ENCODE measurements around the gene TRAF4. TPM values are rescaled to one million over a fixed set of nuclear protein-coding genes. Genes with fewer than 3 reads are reported as not detected.

TRAF4 gene
- total and polyA plus RNA-seq, 9 of the 15 experiments (the other 6 are each of a cell fraction or from before 2014, with no cell fraction given) = 2.4 to 147 (median 72.4) TPM

- TF ChIP-seq, protein P1, sequence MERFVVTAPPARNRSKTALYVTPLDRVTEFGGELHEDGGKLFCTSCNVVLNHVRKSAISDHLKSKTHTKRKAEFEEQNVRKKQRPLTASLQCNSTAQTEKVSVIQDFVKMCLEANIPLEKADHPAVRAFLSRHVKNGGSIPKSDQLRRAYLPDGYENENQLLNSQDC (CRISPR knock-in tag; IDR thresholded peaks at IDR 0.05) = 0 out of 2 replicates have a peak, but pooled peaks have one; percentile 20
- TF ChIP-seq PHF8 (IDR thresholded peaks at IDR 0.05; ENCODE audit: borderline replicate concordance, low read length) (peak; percentile 78; the same call in 1 of the 2 replicates), HDAC8 (tag; IDR thresholded peaks at IDR 0.05) (no peak), MTA1 (IDR thresholded peaks at IDR 0.05; ENCODE audit: borderline replicate concordance) (peak; percentile 84; the same call in 1 of the 2 replicates), HMGN3 (IDR thresholded peaks at IDR 0.05; ENCODE audit: borderline replicate concordance, extremely low read depth, insufficient read length, low read depth, low read length) (peak; percentile 87), XRCC5 (IDR thresholded peaks at IDR 0.05; ENCODE audit: low read depth, low read length) (no peak; the same call in 1 of the 2 replicates), NFRKB (IDR thresholded peaks at IDR 0.05; ENCODE audit: low read depth) (peak; percentile 65; the same call in 1 of the 2 replicates), POLR2AphosphoS5 (IDR thresholded peaks at IDR 0.05; ENCODE audit: control insufficient read depth, insufficient read depth, low read depth, low read length) (peak; percentile 59), TEAD4 (IDR thresholded peaks at IDR 0.05; ENCODE audit: low read length) (peak; percentile 34; the same call in 1 of the 2 replicates), TEAD4 (CRISPR knock-in tag; IDR thresholded peaks at IDR 0.05; ENCODE audit: borderline replicate concordance) (no peak), FIP1L1 (IDR thresholded peaks at IDR 0.05; ENCODE audit: low read depth, low read length, poor library complexity, severe bottlenecking) (peak; percentile 55), KLF6 (CRISPR knock-in tag; IDR thresholded peaks at IDR 0.05; ENCODE audit: borderline replicate concordance) (peak; percentile 44; the same call in 1 of the 2 replicates), SUPT5H (IDR thresholded peaks at IDR 0.05) (peak; percentile 91), FOXM1 (IDR thresholded peaks at IDR 0.05; ENCODE audit: low read depth) (no peak), FOXM1 (CRISPR knock-in tag; IDR thresholded peaks at IDR 0.05; ENCODE audit: low read depth) (peak; percentile 83; the same call in 1 of the 2 replicates), SMAD4 (CRISPR knock-in tag; conservative IDR thresholded peaks at IDR 0.05) (peak; percentile 15; the same call in 1 of the 2 replicates), TSHZ1 (CRISPR knock-in tag; IDR thresholded peaks at IDR 0.05) (no peak)
- TF ChIP-seq, protein P2, sequence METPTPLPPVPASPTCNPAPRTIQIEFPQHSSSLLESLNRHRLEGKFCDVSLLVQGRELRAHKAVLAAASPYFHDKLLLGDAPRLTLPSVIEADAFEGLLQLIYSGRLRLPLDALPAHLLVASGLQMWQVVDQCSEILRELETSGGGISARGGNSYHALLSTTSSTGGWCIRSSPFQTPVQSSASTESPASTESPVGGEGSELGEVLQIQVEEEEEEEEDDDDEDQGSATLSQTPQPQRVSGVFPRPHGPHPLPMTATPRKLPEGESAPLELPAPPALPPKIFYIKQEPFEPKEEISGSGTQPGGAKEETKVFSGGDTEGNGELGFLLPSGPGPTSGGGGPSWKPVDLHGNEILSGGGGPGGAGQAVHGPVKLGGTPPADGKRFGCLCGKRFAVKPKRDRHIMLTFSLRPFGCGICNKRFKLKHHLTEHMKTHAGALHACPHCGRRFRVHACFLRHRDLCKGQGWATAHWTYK (CRISPR knock-in tag; IDR thresholded peaks at IDR 0.05) = peak; percentile 13; the same call in 1 of the 2 replicates
- TF ChIP-seq, protein P3, sequence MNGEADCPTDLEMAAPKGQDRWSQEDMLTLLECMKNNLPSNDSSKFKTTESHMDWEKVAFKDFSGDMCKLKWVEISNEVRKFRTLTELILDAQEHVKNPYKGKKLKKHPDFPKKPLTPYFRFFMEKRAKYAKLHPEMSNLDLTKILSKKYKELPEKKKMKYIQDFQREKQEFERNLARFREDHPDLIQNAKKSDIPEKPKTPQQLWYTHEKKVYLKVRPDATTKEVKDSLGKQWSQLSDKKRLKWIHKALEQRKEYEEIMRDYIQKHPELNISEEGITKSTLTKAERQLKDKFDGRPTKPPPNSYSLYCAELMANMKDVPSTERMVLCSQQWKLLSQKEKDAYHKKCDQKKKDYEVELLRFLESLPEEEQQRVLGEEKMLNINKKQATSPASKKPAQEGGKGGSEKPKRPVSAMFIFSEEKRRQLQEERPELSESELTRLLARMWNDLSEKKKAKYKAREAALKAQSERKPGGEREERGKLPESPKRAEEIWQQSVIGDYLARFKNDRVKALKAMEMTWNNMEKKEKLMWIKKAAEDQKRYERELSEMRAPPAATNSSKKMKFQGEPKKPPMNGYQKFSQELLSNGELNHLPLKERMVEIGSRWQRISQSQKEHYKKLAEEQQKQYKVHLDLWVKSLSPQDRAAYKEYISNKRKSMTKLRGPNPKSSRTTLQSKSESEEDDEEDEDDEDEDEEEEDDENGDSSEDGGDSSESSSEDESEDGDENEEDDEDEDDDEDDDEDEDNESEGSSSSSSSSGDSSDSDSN (IDR thresholded peaks at IDR 0.05; ENCODE audit: borderline replicate concordance in 1 of 2, low read depth in 2 of 2, low read length in 2 of 2) = no peak
Observed at GRCh38 chr17:28728364-28729200, 15.2 kb upstream of the TRAF4 start, which contains the start of gene NEK8 (continued).

Measured in K562 (cell line).